ENCODE data around the gene TCF4. TPM values are rescaled to one million over a fixed set of nuclear protein-coding genes. Genes with fewer than 3 reads are reported as not detected.
A peak's percentile ranks its signal among the peaks of the same experiment; 100 is the strongest.

Gene TCF4
- total RNA-seq, 1 donor from 2014 or later = 7.2 TPM

GRCh38 chr18:55321265-55322177, 266.5 kb downstream of the TCF4 start:
- no peak for TF ChIP-seq CTCF (conservative IDR thresholded peaks at IDR 0.05; ENCODE audit: low read depth, low read length)
- peak; percentile 29 for DNase-seq (ENCODE audit: low read depth)
- peak overlapping the region; percentile 60 for H3K4me3 ChIP-seq (ENCODE audit: low read depth, low read length)

- TF ChIP-seq CTCF (conservative IDR thresholded peaks at IDR 0.05; ENCODE audit: low read depth, low read length) = no peak
- no peak for DNase-seq (ENCODE audit: low read depth)
- H3K4me3 ChIP-seq (ENCODE audit: low read depth, low read length) = no peak overlapping the region
These were observed 267.3 kb downstream of the TCF4 start for GRCh38 chr18:55320424-55321264.

- no peak for TF ChIP-seq CTCF (conservative IDR thresholded peaks at IDR 0.05; ENCODE audit: low read depth, low read length)
- DNase-seq (ENCODE audit: low read depth) = no peak
- H3K4me3 ChIP-seq (ENCODE audit: low read depth, low read length) = no peak overlapping the region
These were observed 268.4 kb downstream of the TCF4 start for GRCh38 chr18:55319459-55320193.

GRCh38 chr18:55318951-55319441, 269.0 kb downstream of the TCF4 start:
- H3K4me3 ChIP-seq (ENCODE audit: low read depth, low read length) = no peak overlapping the region
- TF ChIP-seq CTCF (conservative IDR thresholded peaks at IDR 0.05; ENCODE audit: low read depth, low read length) = no peak
- no peak for DNase-seq (ENCODE audit: low read depth)

- no peak for TF ChIP-seq CTCF (conservative IDR thresholded peaks at IDR 0.05; ENCODE audit: low read depth, low read length)
- DNase-seq (ENCODE audit: low read depth) = no peak
- no peak overlapping the region for H3K4me3 ChIP-seq (ENCODE audit: low read depth, low read length)
These were observed 270.1 kb downstream of the TCF4 start for GRCh38 chr18:55317864-55318263.

- no peak overlapping the region for H3K4me3 ChIP-seq (ENCODE audit: low read depth, low read length)
- TF ChIP-seq CTCF (conservative IDR thresholded peaks at IDR 0.05; ENCODE audit: low read depth, low read length) = no peak
- DNase-seq (ENCODE audit: low read depth) = no peak
These were observed 270.7 kb downstream of the TCF4 start for GRCh38 chr18:55317324-55317723.

Data from epithelial cell of proximal tubule (primary cell).